IPS-15b (cell line): ENCODE results near the gene C11orf97.
"Not testable (repeated sequence)": the region's sequence is repeated elsewhere in the genome, so short reads cannot be mapped to it uniquely, and the experiment has no call there.

Experiments
- H3K27me3 ChIP-seq: one replicate; pipeline ENCODE4 v1.6.1; 2013; ENCODE audit warnings: low read length; ENCODE audit not compliant: control insufficient read depth, insufficient read depth
- H3K36me3 ChIP-seq: one replicate; pipeline ENCODE4 v1.6.1; 2013; ENCODE audit warnings: low read length; ENCODE audit not compliant: control insufficient read depth, insufficient read depth
- H3K4me1 ChIP-seq: one replicate; pipeline ENCODE4 v1.6.1; 2013; ENCODE audit warnings: mild to moderate bottlenecking, low read length; ENCODE audit not compliant: control insufficient read depth, insufficient read depth
- H3K4me3 ChIP-seq: one replicate; pipeline ENCODE4 v1.5.1; 2013; ENCODE audit warnings: low read depth, low read length
- H3K9ac ChIP-seq: one replicate; pipeline ENCODE4 v1.6.1; 2013; ENCODE audit warnings: low read depth, mild to moderate bottlenecking, low read length
- H3K9me3 ChIP-seq: one replicate; pipeline ENCODE4 v1.6.1; 2013; ENCODE audit warnings: mild to moderate bottlenecking, low read length; ENCODE audit not compliant: control insufficient read depth, insufficient read depth

The C11orf97 gene

GRCh38 chr11:94560834-94561233 lies 48.6 kb downstream of the C11orf97 start:
- Histone ChIP-seq H3K27me3 (no peaks in the 10 kb centered on the region), H3K4me3 (no peak overlapping the region), H3K9me3 (no peaks in the 10 kb centered on the region), H3K4me1 (peaks cover 3% of the 10 kb centered on the region), H3K36me3 (no peaks in the 10 kb centered on the region), H3K9ac (no peak overlapping the region)

- H3K4me1 ChIP-seq, result peaks cover 3% of the 10 kb centered on the region
- H3K36me3 ChIP-seq, result no peaks in the 10 kb centered on the region
- no peak overlapping the region for H3K4me3 ChIP-seq
- H3K9ac ChIP-seq, result no peak overlapping the region
- H3K9me3 ChIP-seq, result no peaks in the 10 kb centered on the region
- no peaks in the 10 kb centered on the region for H3K27me3 ChIP-seq
Observed at GRCh38 chr11:94563176-94563847, 51.1 kb downstream of the C11orf97 start.

- Histone ChIP-seq H3K4me3 (no peak overlapping the region), H3K36me3 (no peaks in the 10 kb centered on the region), H3K9me3 (no peaks in the 10 kb centered on the region), H3K27me3 (no peaks in the 10 kb centered on the region), H3K4me1 (peaks cover 3% of the 10 kb centered on the region), H3K9ac (no peak overlapping the region)
Observed at GRCh38 chr11:94563848-94564467, 51.7 kb downstream of the C11orf97 start.

- H3K9ac ChIP-seq, result no peak within 1 kb of the TSS
- H3K9me3 ChIP-seq, result no peaks in the 10 kb centered on the region
- H3K4me3 ChIP-seq, result no peak within 1 kb of the TSS
Observed at GRCh38 chr11:94567181-94567670, 55.0 kb downstream of the C11orf97 start, which contains the start of gene PIWIL4. TSS of gene PIWIL4 (plus strand) at chr11:94567368. CDS start at chr11:94567519, 151 bp downstream.

GRCh38 chr11:94568200-94568599 lies 55.9 kb downstream of the C11orf97 start:
- Histone ChIP-seq H3K4me3 (no peak overlapping the region), H3K36me3 (no peaks in the 10 kb centered on the region), H3K9me3 (no peaks in the 10 kb centered on the region), H3K9ac (no peak overlapping the region), H3K27me3 (no peaks in the 10 kb centered on the region), H3K4me1 (peaks cover 3% of the 10 kb centered on the region)

More at GRCh38 chr11:94567181-94567670, 55.0 kb downstream of the C11orf97 start, which contains the start of gene PIWIL4:
- Histone ChIP-seq H3K27me3 (no peaks in the 10 kb centered on the region), H3K36me3 (no peaks in the 10 kb centered on the region), H3K4me1 (peaks cover 3% of the 10 kb centered on the region)

- Histone ChIP-seq H3K4me3 (no peak overlapping the region), H3K9ac (no peak overlapping the region), H3K27me3 (no peaks in the 10 kb centered on the region), H3K36me3 (no peaks in the 10 kb centered on the region), H3K9me3 (no peaks in the 10 kb centered on the region), H3K4me1 (peaks cover 1% of the 10 kb centered on the region)
Observed at GRCh38 chr11:94568717-94569116, 56.5 kb downstream of the C11orf97 start.

- not testable (repeated sequence) for H3K4me3 ChIP-seq, H3K36me3 ChIP-seq, H3K4me1 ChIP-seq, H3K27me3 ChIP-seq, H3K9ac ChIP-seq, H3K9me3 ChIP-seq
Observed at GRCh38 chr11:94572975-94573374, 60.7 kb downstream of the C11orf97 start.

- Histone ChIP-seq H3K4me3 (no peak overlapping the region), H3K36me3 (no peaks in the 10 kb centered on the region), H3K9ac (no peak overlapping the region), H3K4me1 (no peaks in the 10 kb centered on the region), H3K27me3 (peaks cover 6% of the 10 kb centered on the region), H3K9me3 (no peaks in the 10 kb centered on the region)
Observed at GRCh38 chr11:94574193-94574961, 62.1 kb downstream of the C11orf97 start.

- no peaks in the 10 kb centered on the region for H3K36me3 ChIP-seq
- H3K9me3 ChIP-seq, result no peaks in the 10 kb centered on the region
- H3K27me3 ChIP-seq, result peaks cover 6% of the 10 kb centered on the region
- H3K4me1 ChIP-seq, result no peaks in the 10 kb centered on the region
- no peak overlapping the region for H3K4me3 ChIP-seq
- H3K9ac ChIP-seq, result no peak overlapping the region
Observed at GRCh38 chr11:94576306-94576705, 64.0 kb downstream of the C11orf97 start.

- H3K4me1 ChIP-seq, result no peaks in the 10 kb centered on the region
- no peaks in the 10 kb centered on the region for H3K9me3 ChIP-seq
- H3K9ac ChIP-seq, result no peak overlapping the region
- H3K36me3 ChIP-seq, result no peaks in the 10 kb centered on the region
- peaks cover 6% of the 10 kb centered on the region for H3K27me3 ChIP-seq
- no peak overlapping the region for H3K4me3 ChIP-seq
Observed at GRCh38 chr11:94577841-94578240, 65.6 kb downstream of the C11orf97 start.
